Stimulated activated CD4-positive, alpha-beta T cell treated with anti-CD3 and anti-CD28 coated beads, Interleukin-4, amount 100 ng/mL, for 4 hours (primary cell): Measurements from ENCODE around the gene DOCK3.
"Not testable (repeated sequence)": the region's sequence is repeated elsewhere in the genome, so short reads cannot be mapped to it uniquely, and the experiment has no call there.

ENCODE experiments used
- DNase-seq, 2 experiments: peaks; one replicate each; pipeline ENCODE4 v3.0.0-alpha.2; 2020

The DOCK3 gene

GRCh38 chr3:51378065-51378464, 703.3 kb downstream of the DOCK3 start:
- no peak for DNase-seq

GRCh38 chr3:51378726-51379125, 704.0 kb downstream of the DOCK3 start:
- DNase-seq = no peak

- DNase-seq = no peak
Measured at GRCh38 chr3:51379301-51379700, 704.6 kb downstream of the DOCK3 start.

- DNase-seq = no peak
Measured at GRCh38 chr3:51379746-51380455, 705.2 kb downstream of the DOCK3 start.

- no peak for DNase-seq
Measured at GRCh38 chr3:51380601-51381332, 706.0 kb downstream of the DOCK3 start.

GRCh38 chr3:51381333-51381705, 706.6 kb downstream of the DOCK3 start:
- no peak for DNase-seq

- no peak for DNase-seq
Measured at GRCh38 chr3:51382076-51382745, 707.5 kb downstream of the DOCK3 start.

- no peak for DNase-seq
Measured at GRCh38 chr3:51382947-51383578, 708.3 kb downstream of the DOCK3 start.

- DNase-seq = no peak
Measured at GRCh38 chr3:51384055-51384725, 709.5 kb downstream of the DOCK3 start.

GRCh38 chr3:51384726-51385473, 710.2 kb downstream of the DOCK3 start, which contains the start of gene MANF:
Gene MANF, plus strand, starts transcription at chr3:51385291. Its CDS starts 52 bp downstream, at chr3:51385343.
- peak; percentile 93 to 98 for DNase-seq

GRCh38 chr3:51385621-51386091, 710.9 kb downstream of the DOCK3 start:
- no peak for DNase-seq

- no peak for DNase-seq
Measured at GRCh38 chr3:51386159-51386851, 711.6 kb downstream of the DOCK3 start.

- no peak for DNase-seq
Measured at GRCh38 chr3:51386852-51387229, 712.1 kb downstream of the DOCK3 start.

GRCh38 chr3:51387281-51387680, 712.6 kb downstream of the DOCK3 start:
- DNase-seq = not testable (repeated sequence)

GRCh38 chr3:51388286-51389029, 713.7 kb downstream of the DOCK3 start:
- no peak for DNase-seq

- peak; percentile 41 to 49 for DNase-seq
Measured at GRCh38 chr3:51389423-51390183, 714.9 kb downstream of the DOCK3 start.

- no peak for DNase-seq
Measured at GRCh38 chr3:51390246-51391074, 715.7 kb downstream of the DOCK3 start.

GRCh38 chr3:51391075-51391565, 716.4 kb downstream of the DOCK3 start, which contains the start of gene RBM15B:
Gene RBM15B, plus strand, starts transcription at chr3:51391285. Its CDS starts 115 bp downstream, at chr3:51391400.
- peak; percentile 96 to 97 for DNase-seq
